NCI-H2107 (cell line): ENCODE data around the gene SYTL1.
A peak's percentile ranks its signal among the peaks of the same experiment; 100 is the strongest.

Source experiments
- DNase-seq: peaks from one replicate; lab custom pipeline; 2025; lab: John Stamatoyannopoulos, UW

Gene SYTL1

GRCh38 chr1:27318596-27318995, 23.2 kb upstream of the SYTL1 start:
- DNase-seq: no peak

- peak; percentile 97 for DNase-seq
Measured at GRCh38 chr1:27321813-27322568, 19.8 kb upstream of the SYTL1 start, which contains the start of gene TMEM222. Gene TMEM222 (plus strand): TSS chr1:27322163. CDS start chr1:27322198, 35 bp downstream.

DNA sequence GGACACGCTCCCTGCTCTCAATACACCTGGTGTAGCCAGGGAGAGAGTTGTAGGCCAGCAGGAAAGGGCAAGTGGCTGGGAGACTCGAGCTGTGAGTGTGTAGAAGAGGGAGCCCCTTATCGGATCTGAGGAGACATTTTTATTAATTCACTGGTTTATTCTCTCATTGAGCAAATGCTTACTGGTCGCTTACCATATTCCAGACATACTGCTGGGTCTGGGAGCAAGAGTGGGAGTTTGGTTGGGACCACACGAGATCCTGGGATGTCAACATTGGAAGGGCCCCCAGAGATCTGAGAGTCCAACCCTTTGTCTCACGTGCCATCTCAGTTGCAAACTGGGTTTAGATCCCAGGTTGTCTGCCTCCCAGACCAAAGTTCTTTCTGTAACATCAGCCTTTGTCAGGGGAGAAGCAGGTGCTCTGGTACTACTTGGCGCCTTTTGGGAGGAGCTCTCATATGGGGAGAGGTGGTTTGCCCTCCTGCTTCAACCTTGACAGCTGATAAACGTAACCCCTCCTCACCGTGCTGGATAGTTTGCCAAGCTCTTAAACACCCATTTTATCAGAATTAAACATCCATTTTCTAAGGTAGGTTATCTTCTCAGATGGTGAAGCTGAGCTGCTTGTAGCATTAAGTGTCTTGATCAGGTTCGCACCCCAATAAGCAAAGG, 19.1 kb upstream of the SYTL1 start:
- DNase-seq: no peak

- no peak for DNase-seq
Measured at GRCh38 chr1:27325286-27325685, 16.5 kb upstream of the SYTL1 start.

DNA sequence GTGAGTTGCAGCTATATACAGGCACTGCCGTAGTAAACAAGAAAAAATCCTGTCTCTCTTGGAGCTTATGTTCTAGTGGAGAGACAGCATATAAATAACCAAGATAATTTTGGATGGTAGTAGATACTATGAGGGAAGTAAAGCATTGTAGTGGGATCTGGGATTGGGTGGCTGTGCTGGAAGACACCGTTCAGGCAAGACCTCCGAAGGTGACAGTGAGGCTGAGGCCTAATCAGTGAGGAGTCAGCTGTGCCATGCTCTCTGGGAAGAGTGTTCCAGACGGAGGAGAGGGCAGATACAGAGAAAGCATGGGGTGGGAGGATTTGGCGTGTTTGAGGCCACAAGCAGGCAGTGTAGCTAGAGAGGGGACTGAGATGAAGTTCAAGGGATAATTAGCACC, 13.9 kb upstream of the SYTL1 start:
- no peak for DNase-seq

- no peak for DNase-seq
Measured at GRCh38 chr1:27330786-27331185, 11.0 kb upstream of the SYTL1 start.

DNA sequence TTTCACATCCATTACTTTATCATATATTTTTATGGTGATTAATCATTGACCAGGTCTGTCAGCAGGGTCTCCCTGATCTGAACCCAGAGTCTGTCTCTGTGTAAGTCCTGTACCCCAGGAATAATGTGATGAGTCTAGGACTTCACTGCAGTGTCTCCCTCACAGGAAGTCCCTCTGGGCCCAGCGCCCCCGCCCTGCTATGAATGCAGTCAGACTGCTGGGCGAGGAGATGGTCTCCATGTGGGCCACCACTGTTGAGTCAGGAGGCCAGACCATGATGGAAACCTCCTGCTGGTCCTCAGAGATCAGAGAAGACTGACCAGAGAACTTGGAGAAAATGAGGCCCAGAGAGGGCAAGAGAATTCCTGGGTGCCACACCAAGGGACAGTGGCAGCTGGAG, 10.4 kb upstream of the SYTL1 start:
- DNase-seq: no peak

DNA sequence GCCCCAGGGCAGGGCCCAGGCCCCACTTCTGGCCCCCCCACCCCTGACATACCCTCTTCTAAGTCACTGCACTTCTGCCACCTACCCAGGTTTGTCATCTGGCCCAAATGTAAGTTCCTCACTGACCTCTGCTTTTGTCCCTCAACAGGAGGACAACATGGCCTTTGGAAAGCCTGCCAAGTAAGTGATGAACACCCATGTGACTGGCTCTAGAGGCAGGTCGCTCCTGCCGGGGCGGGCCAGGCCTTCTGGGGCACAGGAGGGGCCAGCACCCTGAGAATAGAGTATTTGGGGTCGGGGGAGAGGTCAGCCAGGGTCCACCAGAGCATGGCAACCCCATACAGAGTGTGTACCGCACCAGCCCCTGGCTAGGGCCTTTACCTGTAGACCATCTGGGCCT, 9.9 kb upstream of the SYTL1 start:
- no peak for DNase-seq

GRCh38 chr1:27332536-27333281, 9.1 kb upstream of the SYTL1 start:
- no peak for DNase-seq

DNA sequence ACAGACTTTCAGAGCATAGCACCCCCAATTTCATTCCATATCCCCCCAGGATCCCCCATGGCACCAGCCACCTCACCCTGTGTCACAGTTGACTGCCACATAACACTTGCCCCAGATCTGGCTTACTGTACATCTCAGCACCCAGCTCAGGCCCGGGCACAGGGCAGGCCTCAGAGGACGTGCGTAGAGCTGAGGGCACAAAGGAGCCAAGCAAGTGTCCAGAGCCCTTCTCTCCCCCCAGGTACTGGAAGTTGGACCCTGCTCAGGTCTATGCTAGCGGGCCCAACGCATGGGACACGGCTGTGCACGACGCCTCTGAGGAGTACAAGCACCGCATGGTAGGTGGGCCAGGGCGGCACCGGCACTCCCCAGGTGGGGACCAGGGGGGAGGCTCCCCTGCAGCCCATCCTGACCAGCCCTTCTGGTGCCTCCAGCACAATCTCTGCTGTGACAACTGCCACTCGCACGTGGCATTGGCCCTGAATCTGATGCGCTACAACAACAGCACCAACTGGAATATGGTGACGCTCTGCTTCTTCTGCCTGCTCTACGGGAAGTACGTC, 8.0 kb upstream of the SYTL1 start:
- DNase-seq: no peak

GRCh38 chr1:27335506-27336422, 6.1 kb upstream of the SYTL1 start:
- no peak for DNase-seq

DNA sequence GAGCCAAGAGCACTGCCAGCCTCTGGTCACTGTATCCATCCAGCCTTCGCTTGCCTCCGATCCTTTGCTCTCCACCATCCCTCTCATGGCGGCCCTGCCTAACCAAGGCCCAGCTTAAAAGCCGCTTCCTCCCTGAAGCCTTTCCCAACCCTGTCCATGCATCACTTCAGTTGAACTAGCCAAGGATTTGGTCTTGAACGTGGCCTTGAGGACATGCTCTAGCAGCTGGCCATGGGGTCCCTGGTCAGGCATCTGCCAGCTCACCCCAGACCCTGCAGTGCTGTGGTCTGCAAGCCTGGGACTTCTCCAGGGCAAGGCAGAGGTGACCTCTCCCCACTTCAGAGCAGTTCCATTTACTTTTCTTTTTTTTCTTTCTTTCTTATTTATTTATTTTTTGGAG, 5.1 kb upstream of the SYTL1 start:
- no peak for DNase-seq

- no peak for DNase-seq
Measured at GRCh38 chr1:27338751-27339150, 3.1 kb upstream of the SYTL1 start.

- no peak for DNase-seq
Measured at GRCh38 chr1:27339213-27339612, 2.6 kb upstream of the SYTL1 start.

DNA sequence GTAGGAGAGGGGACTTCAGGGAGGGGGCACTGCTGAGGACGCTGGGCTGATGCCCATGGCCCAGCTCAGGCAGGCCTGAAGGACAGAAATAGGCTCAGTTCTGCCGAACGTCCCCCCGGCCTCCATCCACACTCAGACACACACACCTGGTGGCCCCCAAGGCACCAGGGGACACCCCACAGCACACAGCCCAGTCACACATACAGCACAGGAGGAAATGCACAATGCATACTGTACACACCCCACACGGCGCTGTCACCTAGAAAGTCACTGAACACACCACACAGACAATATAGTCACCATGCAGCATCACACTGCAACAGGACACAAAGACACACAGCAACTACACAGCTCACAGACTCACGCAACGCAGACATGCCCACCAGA, 562 bp downstream of the SYTL1 start:
- DNase-seq: no peak

DNA sequence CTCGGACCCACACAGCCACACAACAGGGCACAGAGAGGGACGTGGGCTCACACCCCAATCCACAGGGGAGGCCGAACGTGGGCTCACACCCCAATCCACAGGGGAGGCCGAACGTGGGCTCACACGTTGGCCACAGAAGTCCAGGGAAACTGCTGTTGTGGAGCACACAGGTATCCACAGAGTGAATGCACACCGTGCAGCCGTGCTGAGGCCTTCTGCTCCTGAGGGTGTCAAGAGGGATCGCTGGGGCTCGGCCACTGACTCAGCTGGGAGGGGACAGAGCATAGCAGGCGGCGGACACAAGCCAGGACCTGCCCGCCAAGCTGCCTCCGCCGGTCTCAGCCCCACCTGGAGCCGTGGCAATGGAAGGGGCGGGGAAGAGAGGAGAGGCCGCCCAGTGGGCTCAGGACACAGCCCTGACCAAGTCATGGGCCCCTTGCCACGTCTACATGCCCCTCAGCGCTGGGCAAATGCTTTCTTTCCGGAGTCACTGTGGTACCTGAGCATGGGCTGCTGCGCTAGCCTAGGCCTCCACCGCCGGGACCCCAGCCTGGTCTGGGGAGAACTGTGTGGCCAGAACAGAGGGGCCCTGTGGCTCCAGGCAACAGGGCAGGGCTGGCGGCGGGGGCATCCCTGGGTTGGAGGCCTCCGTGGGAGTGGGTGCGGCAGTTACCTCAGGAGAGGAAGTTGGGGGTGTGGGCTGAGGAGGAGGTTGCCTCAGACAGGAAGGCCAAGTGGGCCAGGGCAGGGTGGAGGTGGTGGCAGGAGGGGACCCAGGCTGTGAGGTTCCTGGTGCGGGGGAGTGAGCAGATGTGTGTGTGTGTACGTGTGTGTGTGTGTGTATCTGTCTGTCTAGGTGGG, 1.2 kb downstream of the SYTL1 start:
- DNase-seq: peak; percentile 42

- no peak for DNase-seq
Measured at GRCh38 chr1:27343639-27344025, 1.8 kb downstream of the SYTL1 start.

DNA sequence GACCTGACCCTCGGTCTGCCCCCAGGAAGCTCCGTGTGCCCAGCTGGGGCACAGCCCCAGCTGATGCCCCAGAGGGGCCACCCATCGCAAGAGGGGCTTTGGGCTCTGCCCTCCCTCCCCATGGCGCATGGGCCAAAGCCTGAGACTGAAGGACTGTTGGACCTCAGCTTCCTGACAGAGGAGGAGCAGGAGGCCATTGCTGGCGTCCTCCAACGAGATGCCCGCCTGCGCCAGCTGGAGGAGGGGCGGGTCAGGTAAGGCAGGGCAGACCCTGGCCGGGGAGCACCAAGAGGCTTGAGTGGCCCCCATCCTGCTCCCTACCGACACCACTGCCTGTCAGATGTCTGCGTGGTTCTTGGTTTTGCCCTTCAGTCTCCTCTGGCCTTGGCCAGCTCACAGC, 3.5 kb downstream of the SYTL1 start:
- no peak for DNase-seq

GRCh38 chr1:27346357-27346756, 4.5 kb downstream of the SYTL1 start:
- DNase-seq: no peak

GRCh38 chr1:27346991-27347624, 5.3 kb downstream of the SYTL1 start:
- no peak for DNase-seq
